Activated T-cell treated with anti-CD3 and anti-CD28 coated beads, Interleukin-2, amount 50 U/mL, for 4 hours (primary cell): ENCODE data around the gene MS4A15. TPM values are rescaled to one million over a fixed set of nuclear protein-coding genes. Genes with fewer than 3 reads are reported as not detected.

Experiments
- ATAC-seq, 2 donors: fragments of 200-7000 bp; cut with Tn5 transposase; one replicate each; pipeline ENCODE4 v1.10.0; 2021
- DNase-seq: peaks from one replicate; pipeline ENCODE4 v3.0.0-alpha.2; 2020
- H3K27me3 Mint-ChIP-seq: one replicate; pipeline ENCODE4 v1.8.0; 2021; ENCODE audit warnings: low read depth, mixed read lengths
- H3K36me3 Mint-ChIP-seq: one replicate; pipeline ENCODE4 v1.8.0; 2022; ENCODE audit warnings: mixed read lengths; ENCODE audit not compliant: insufficient read depth
- H3K4me1 Mint-ChIP-seq: one replicate; pipeline ENCODE4 v1.8.0; 2021; ENCODE audit warnings: low read depth, mixed read lengths
- H3K4me3 Mint-ChIP-seq: one replicate; pipeline ENCODE4 v1.8.0; 2021; ENCODE audit warnings: mild to moderate bottlenecking, moderate library complexity, mixed read lengths
- H3K9me3 Mint-ChIP-seq: one replicate; pipeline ENCODE4 v1.8.0; 2021; ENCODE audit warnings: mixed read lengths
- total RNA-seq, 3 donors: library from RNA; stranded (reverse); gene quantifications; one replicate each; pipeline ENCODE4 v1.2.1, GENCODE V29; 2021

MS4A15 gene
- total RNA-seq, 3 donors from 2014 or later, result not detected

GRCh38 chr11:60791153-60791933 lies 34.7 kb downstream of the MS4A15 start:
- H3K4me3 Mint-ChIP-seq, result no peak overlapping the region
- no peak for ATAC-seq
- no peaks in the 10 kb centered on the region for H3K36me3 Mint-ChIP-seq
- H3K9me3 Mint-ChIP-seq, result no peaks in the 10 kb centered on the region
- no peaks in the 10 kb centered on the region for H3K27me3 Mint-ChIP-seq
- H3K4me1 Mint-ChIP-seq, result no peaks in the 10 kb centered on the region
- no peak for DNase-seq

DNA sequence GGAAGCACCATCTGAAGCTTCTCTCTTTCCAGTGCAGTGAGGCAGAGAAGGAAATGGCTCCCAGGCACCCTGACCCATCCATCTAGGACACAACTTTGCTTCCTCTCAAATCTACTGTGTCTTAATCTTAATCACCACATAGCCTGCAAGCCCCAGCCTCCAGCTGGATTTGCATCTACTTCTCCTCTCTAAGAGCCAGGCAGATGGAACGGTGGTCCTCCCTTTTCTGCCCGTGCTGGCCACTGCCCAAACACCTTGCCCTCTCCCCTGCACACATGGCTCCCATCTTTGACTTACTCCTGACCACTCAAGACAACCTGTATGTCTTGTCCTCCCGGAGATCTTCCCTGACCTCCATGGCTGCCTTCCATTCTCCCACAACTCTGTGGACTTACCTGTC lies 35.9 kb downstream of the MS4A15 start:
- Mint-ChIP-seq H3K4me1 (no peaks in the 10 kb centered on the region), H3K27me3 (no peaks in the 10 kb centered on the region), H3K4me3 (no peak overlapping the region), H3K36me3 (no peaks in the 10 kb centered on the region), H3K9me3 (no peaks in the 10 kb centered on the region)
- ATAC-seq, result no peak
- DNase-seq, result no peak

- no peak for ATAC-seq
- Mint-ChIP-seq H3K4me3 (no peak overlapping the region), H3K4me1 (no peaks in the 10 kb centered on the region)
These were observed 38.6 kb downstream of the MS4A15 start for GRCh38 chr11:60795291-60795690.

GRCh38 chr11:60797846-60798630 lies 41.4 kb downstream of the MS4A15 start:
- ATAC-seq (no peak), DNase-seq (no peak)
- Mint-ChIP-seq H3K9me3 (no peaks in the 10 kb centered on the region), H3K36me3 (no peaks in the 10 kb centered on the region), H3K4me1 (no peaks in the 10 kb centered on the region), H3K27me3 (peaks cover 9% of the 10 kb centered on the region), H3K4me3 (no peak overlapping the region)

More at GRCh38 chr11:60795291-60795690, 38.6 kb downstream of the MS4A15 start:
- DNase-seq, result no peak
- Mint-ChIP-seq H3K36me3 (no peaks in the 10 kb centered on the region), H3K9me3 (no peaks in the 10 kb centered on the region), H3K27me3 (peaks cover 5% of the 10 kb centered on the region)

DNA sequence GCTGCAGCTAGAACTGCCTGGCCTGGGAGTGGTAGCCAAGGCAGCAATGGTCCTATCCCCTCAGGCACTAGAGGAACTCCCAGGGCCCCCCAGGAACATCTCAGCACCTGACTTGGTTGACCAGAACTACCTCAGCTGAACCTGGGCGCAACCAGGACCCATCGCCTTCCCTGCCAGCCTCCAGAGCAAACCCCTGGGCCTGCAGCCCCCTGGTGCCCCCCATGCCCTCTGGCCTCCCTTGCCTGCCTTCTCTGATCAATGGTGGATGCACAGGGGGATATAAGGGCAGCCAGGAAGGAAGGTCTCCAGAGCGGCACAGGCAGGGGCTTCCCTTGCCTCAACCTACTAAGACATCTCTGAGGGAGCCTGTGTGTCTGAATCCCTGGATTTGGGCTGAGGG lies 42.0 kb downstream of the MS4A15 start:
- no peak for ATAC-seq

GRCh38 chr11:60801194-60801593 lies 44.5 kb downstream of the MS4A15 start:
- H3K36me3 Mint-ChIP-seq, result no peaks in the 10 kb centered on the region
- H3K27me3 Mint-ChIP-seq, result peaks cover 14% of the 10 kb centered on the region
- ATAC-seq (no peak), DNase-seq (no peak)
- no peaks in the 10 kb centered on the region for H3K9me3 Mint-ChIP-seq
- no peaks in the 10 kb centered on the region for H3K4me1 Mint-ChIP-seq
- no peak overlapping the region for H3K4me3 Mint-ChIP-seq

More for the DNA sequence above, 42.0 kb downstream of the MS4A15 start:
- Mint-ChIP-seq H3K4me1 (no peaks in the 10 kb centered on the region), H3K4me3 (no peak overlapping the region), H3K27me3 (peaks cover 10% of the 10 kb centered on the region), H3K9me3 (no peaks in the 10 kb centered on the region), H3K36me3 (no peaks in the 10 kb centered on the region)
- no peak for DNase-seq

GRCh38 chr11:60803273-60803936 lies 46.7 kb downstream of the MS4A15 start:
- ATAC-seq (no peak), DNase-seq (no peak)
- H3K4me1 Mint-ChIP-seq, result no peaks in the 10 kb centered on the region
- H3K4me3 Mint-ChIP-seq, result no peak overlapping the region
- H3K36me3 Mint-ChIP-seq, result no peaks in the 10 kb centered on the region
- H3K9me3 Mint-ChIP-seq, result no peaks in the 10 kb centered on the region
- H3K27me3 Mint-ChIP-seq, result peaks cover 16% of the 10 kb centered on the region

- Mint-ChIP-seq H3K4me3 (no peak overlapping the region), H3K9me3 (no peaks in the 10 kb centered on the region), H3K4me1 (no peaks in the 10 kb centered on the region), H3K36me3 (no peaks in the 10 kb centered on the region), H3K27me3 (peaks cover 10% of the 10 kb centered on the region)
- no peak for ATAC-seq
- DNase-seq, result no peak
These were observed 52.6 kb downstream of the MS4A15 start for GRCh38 chr11:60809249-60809648.

GRCh38 chr11:60809691-60810090 lies 53.0 kb downstream of the MS4A15 start:
- peaks cover 11% of the 10 kb centered on the region for H3K27me3 Mint-ChIP-seq
- DNase-seq, result no peak
- no peak overlapping the region for H3K4me3 Mint-ChIP-seq
- H3K36me3 Mint-ChIP-seq, result no peaks in the 10 kb centered on the region
- no peaks in the 10 kb centered on the region for H3K4me1 Mint-ChIP-seq
- no peak for ATAC-seq
- H3K9me3 Mint-ChIP-seq, result no peaks in the 10 kb centered on the region

- Mint-ChIP-seq H3K4me3 (no peak overlapping the region), H3K36me3 (no peaks in the 10 kb centered on the region), H3K27me3 (peaks cover 11% of the 10 kb centered on the region), H3K9me3 (no peaks in the 10 kb centered on the region), H3K4me1 (no peaks in the 10 kb centered on the region)
- ATAC-seq (no peak), DNase-seq (no peak)
These were observed 53.5 kb downstream of the MS4A15 start for GRCh38 chr11:60810151-60810550.

GRCh38 chr11:60810569-60810968 lies 53.9 kb downstream of the MS4A15 start:
- Mint-ChIP-seq H3K4me3 (no peak overlapping the region), H3K9me3 (no peaks in the 10 kb centered on the region), H3K4me1 (no peaks in the 10 kb centered on the region), H3K36me3 (no peaks in the 10 kb centered on the region), H3K27me3 (peaks cover 10% of the 10 kb centered on the region)
- no peak for ATAC-seq
- no peak for DNase-seq

DNA sequence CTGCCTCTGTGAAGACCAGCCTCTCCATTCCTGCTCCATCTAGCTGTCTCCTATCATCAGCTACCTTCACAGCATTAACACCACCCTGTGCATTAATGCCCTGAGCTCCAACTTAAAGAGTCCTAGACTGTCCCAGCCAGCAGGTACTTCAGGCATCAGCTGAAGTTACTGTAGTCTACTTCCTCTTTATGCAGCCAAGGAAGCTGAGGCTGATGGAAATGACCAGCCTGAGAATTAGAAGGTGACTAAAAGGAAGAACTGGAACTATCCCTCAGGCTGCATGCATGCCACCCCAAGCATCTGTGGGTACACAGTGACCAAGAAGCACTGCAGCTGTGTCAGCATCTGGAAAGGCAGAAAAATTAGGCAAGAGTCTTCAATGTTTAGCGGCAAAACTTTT lies 56.7 kb downstream of the MS4A15 start:
- Mint-ChIP-seq H3K36me3 (no peaks in the 10 kb centered on the region), H3K4me1 (no peaks in the 10 kb centered on the region), H3K9me3 (peaks cover 8% of the 10 kb centered on the region), H3K27me3 (peaks cover 5% of the 10 kb centered on the region), H3K4me3 (no peak overlapping the region)
- DNase-seq (no peak), ATAC-seq (no peak)

- Mint-ChIP-seq H3K36me3 (no peaks in the 10 kb centered on the region), H3K4me3 (no peak overlapping the region), H3K4me1 (no peaks in the 10 kb centered on the region), H3K9me3 (peaks cover 8% of the 10 kb centered on the region), H3K27me3 (peaks cover 5% of the 10 kb centered on the region)
- DNase-seq, result no peak
- ATAC-seq, result no peak
These were observed 57.4 kb downstream of the MS4A15 start for GRCh38 chr11:60814112-60814511.

DNA sequence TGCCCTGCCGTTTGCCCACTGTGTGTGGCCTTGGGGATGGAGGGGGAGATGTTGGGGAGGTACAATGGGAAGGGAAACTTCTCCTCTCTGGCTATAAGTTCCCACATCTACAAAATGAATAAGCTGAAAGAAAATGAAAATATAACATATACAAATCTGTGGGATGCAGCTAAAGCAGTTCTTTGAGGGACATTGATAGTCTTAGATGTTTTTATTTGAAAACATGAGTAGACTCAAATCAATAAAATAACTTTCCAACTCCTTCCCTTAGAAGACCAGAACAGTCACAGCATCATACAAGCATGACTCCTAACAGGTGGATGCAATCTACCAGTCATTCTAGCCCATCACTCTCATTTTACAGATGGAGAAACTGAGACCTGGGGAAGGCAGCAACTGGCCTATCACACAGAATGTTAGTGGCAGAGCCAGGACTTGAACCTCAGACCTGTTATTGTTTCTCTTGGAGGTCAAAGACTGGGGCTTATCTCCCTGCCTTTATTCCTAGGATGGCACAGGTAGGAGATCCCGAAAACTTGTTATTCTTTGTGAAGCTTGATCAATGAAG lies 60.0 kb downstream of the MS4A15 start:
- Mint-ChIP-seq H3K9me3 (peaks cover 8% of the 10 kb centered on the region), H3K36me3 (no peaks in the 10 kb centered on the region), H3K4me3 (no peak overlapping the region), H3K4me1 (no peaks in the 10 kb centered on the region), H3K27me3 (peaks cover 3% of the 10 kb centered on the region)
- no peak for ATAC-seq
- no peak for DNase-seq
